ENCODE measurements around the gene DAPK3. TPM values are rescaled to one million over a fixed set of nuclear protein-coding genes. Genes with fewer than 3 reads are reported as not detected.
"Not testable (repeated sequence)": the region's sequence is repeated elsewhere in the genome, so short reads cannot be mapped to it uniquely, and the experiment has no call there.

The DAPK3 gene
- total RNA-seq, 1 donor, result 64.7 TPM

GRCh38 chr19:3964256-3965194, 6.4 kb downstream of the DAPK3 start:
- DNase-seq (ENCODE audit: low read depth), result no peak
- H3K4me3 ChIP-seq (ENCODE audit: low read depth, low read length), result no peak overlapping the region
- TF ChIP-seq CTCF (IDR thresholded peaks at IDR 0.05; ENCODE audit: insufficient read depth, low read length), result no peak

- DNase-seq (ENCODE audit: low read depth), result no peak
- H3K4me3 ChIP-seq (ENCODE audit: low read depth, low read length), result no peak overlapping the region
- TF ChIP-seq CTCF (IDR thresholded peaks at IDR 0.05; ENCODE audit: insufficient read depth, low read length), result no peak
Measured at GRCh38 chr19:3963458-3964255, 7.2 kb downstream of the DAPK3 start.

- no peak for TF ChIP-seq CTCF (IDR thresholded peaks at IDR 0.05; ENCODE audit: insufficient read depth, low read length)
- DNase-seq (ENCODE audit: low read depth), result no peak
- H3K4me3 ChIP-seq (ENCODE audit: low read depth, low read length), result no peak overlapping the region
Measured at GRCh38 chr19:3961007-3961406, 9.9 kb downstream of the DAPK3 start.

GRCh38 chr19:3959766-3960131, 11.2 kb downstream of the DAPK3 start:
- no peak for TF ChIP-seq CTCF (IDR thresholded peaks at IDR 0.05; ENCODE audit: insufficient read depth, low read length)
- H3K4me3 ChIP-seq (ENCODE audit: low read depth, low read length), result no peak overlapping the region
- no peak for DNase-seq (ENCODE audit: low read depth)

- no peak for TF ChIP-seq CTCF (IDR thresholded peaks at IDR 0.05; ENCODE audit: insufficient read depth, low read length)
Measured at GRCh38 chr19:3958836-3959765, 11.8 kb downstream of the DAPK3 start.

GRCh38 chr19:3955688-3956087, 15.2 kb downstream of the DAPK3 start:
- DNase-seq (ENCODE audit: low read depth), result no peak
- TF ChIP-seq CTCF (IDR thresholded peaks at IDR 0.05; ENCODE audit: insufficient read depth, low read length), result no peak

More at GRCh38 chr19:3958836-3959765, 11.8 kb downstream of the DAPK3 start:
- no peak overlapping the region for H3K4me3 ChIP-seq (ENCODE audit: low read depth, low read length)
- DNase-seq (ENCODE audit: low read depth), result no peak

GRCh38 chr19:3955276-3955675, 15.6 kb downstream of the DAPK3 start:
- DNase-seq (ENCODE audit: low read depth); H3K4me3 ChIP-seq (ENCODE audit: low read depth, low read length): not testable (repeated sequence)

More at GRCh38 chr19:3955688-3956087, 15.2 kb downstream of the DAPK3 start:
- H3K4me3 ChIP-seq (ENCODE audit: low read depth, low read length), result no peak overlapping the region

Measured in fibroblast of the aortic adventitia (primary cell).